WI38 (cell line): ENCODE data around the gene EHF.

Source experiments
- H3K4me3 ChIP-seq: 2 replicates; pipeline ENCODE4 v1.5.1; 2011; ENCODE audit warnings: low read depth, mild to moderate bottlenecking, control low read depth, low read length
- CTCF ChIP-seq: IDR thresholded peaks from 2 replicates; pipeline ENCODE4 v1.5.1; 2012; ENCODE audit warnings: low read depth, mild to moderate bottlenecking, control low read depth, low read length

EHF gene

GRCh38 chr11:34655335-34656008, 34.6 kb downstream of the EHF start:
- no peak for TF ChIP-seq CTCF
- H3K4me3 ChIP-seq = no peak overlapping the region

- no peak overlapping the region for H3K4me3 ChIP-seq
- no peak for TF ChIP-seq CTCF
Observed at GRCh38 chr11:34656062-34656720, 35.3 kb downstream of the EHF start.

GRCh38 chr11:34658071-34659015, 37.5 kb downstream of the EHF start:
- H3K4me3 ChIP-seq = no peak overlapping the region
- no peak for TF ChIP-seq CTCF

GRCh38 chr11:34659096-34659733, 38.3 kb downstream of the EHF start:
- H3K4me3 ChIP-seq = no peak overlapping the region
- TF ChIP-seq CTCF = no peak

- no peak overlapping the region for H3K4me3 ChIP-seq
- TF ChIP-seq CTCF = no peak
Observed at GRCh38 chr11:34665077-34665835, 44.4 kb downstream of the EHF start.

GRCh38 chr11:34667810-34668582, 47.1 kb downstream of the EHF start:
- H3K4me3 ChIP-seq = no peak overlapping the region
- TF ChIP-seq CTCF = no peak
